ENCODE results near the gene MCAM.

The MCAM gene

DNA sequence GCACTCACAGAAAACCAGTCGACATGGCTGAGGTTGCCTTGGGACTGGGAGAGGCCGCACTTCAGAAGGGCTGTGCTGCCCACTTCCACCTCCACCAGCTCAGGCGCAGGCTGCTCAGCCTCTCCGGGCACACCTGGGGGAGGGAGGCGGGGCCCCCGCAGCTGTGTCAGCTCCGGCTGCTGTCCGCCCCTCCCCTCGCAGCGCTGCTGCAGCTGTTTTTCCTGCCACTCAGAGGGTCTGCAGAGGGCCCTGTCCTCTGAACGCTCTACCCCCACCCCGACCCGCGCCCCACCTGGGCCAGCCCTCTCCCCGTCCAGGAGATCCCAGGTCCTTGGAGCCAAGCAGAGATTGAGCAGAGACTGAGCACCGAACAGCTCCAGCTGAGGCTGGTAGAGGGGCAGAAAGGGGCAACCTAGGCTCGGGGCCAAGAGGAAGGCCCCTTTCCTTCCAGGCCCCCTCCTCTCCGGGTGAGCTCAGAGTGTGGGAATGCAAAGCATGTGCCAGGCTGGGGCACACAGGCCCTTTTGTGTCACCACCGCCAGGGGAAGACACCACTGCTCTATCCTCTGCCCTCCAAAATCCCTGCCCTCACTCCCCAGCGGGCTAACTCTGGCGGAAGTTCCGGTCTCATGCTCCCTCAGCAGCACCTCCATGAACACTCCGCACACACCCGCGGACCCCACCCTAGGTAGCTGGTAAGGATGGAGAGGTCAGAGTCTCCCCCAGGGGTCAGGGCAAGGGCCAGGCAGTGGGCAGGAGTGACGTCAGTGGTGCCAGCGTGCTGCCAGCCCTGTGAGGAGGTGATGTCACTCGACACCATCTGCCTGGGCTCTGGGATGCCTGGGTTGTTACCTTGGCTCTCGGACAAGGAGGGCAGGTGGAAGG lies 1.6 kb downstream of the MCAM start:
- Histone ChIP-seq H3K4me3 (ENCODE audit: low read depth in 1 of 2, low read length in 2 of 2) (peak overlapping the region in 1 of 2 experiments; percentile 65; a peak in 2 of 4 replicates), H3K27me3 (ENCODE audit: insufficient read depth, low read length, poor library complexity) (peaks cover 51% of the 10 kb centered on the region), H3K27ac (ENCODE audit: low read length) (no peak overlapping the region), H3K9ac (ENCODE audit: low read depth, low read length) (peak overlapping the region; percentile 64; the same call in 1 of the 2 replicates), H3K4me2 (ENCODE audit: insufficient read depth, low read length) (peak overlapping the region; percentile 97), H3K4me1 (ENCODE audit: insufficient read depth, low read length) (peaks cover 27% of the 10 kb centered on the region), H3K9me3 (ENCODE audit: insufficient read depth, low read length, severe bottlenecking) (no peaks in the 10 kb centered on the region), H3K79me2 (ENCODE audit: insufficient read depth, low read length) (no peaks in the 10 kb centered on the region), H4K20me1 (ENCODE audit: insufficient read depth, low read length) (peaks cover 19% of the 10 kb centered on the region), H2AFZ (ENCODE audit: low read depth, low read length) (peak overlapping the region; percentile 62), H3K36me3 (ENCODE audit: insufficient read depth, low read length) (no peaks in the 10 kb centered on the region)
- TF ChIP-seq EZH2 (IDR thresholded peaks at IDR 0.05; ENCODE audit: borderline replicate concordance, low read depth, low read length, severe bottlenecking), result no peak
- TF ChIP-seq, protein P1, sequence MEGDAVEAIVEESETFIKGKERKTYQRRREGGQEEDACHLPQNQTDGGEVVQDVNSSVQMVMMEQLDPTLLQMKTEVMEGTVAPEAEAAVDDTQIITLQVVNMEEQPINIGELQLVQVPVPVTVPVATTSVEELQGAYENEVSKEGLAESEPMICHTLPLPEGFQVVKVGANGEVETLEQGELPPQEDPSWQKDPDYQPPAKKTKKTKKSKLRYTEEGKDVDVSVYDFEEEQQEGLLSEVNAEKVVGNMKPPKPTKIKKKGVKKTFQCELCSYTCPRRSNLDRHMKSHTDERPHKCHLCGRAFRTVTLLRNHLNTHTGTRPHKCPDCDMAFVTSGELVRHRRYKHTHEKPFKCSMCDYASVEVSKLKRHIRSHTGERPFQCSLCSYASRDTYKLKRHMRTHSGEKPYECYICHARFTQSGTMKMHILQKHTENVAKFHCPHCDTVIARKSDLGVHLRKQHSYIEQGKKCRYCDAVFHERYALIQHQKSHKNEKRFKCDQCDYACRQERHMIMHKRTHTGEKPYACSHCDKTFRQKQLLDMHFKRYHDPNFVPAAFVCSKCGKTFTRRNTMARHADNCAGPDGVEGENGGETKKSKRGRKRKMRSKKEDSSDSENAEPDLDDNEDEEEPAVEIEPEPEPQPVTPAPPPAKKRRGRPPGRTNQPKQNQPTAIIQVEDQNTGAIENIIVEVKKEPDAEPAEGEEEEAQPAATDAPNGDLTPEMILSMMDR (IDR thresholded peaks at IDR 0.05; ENCODE audit: borderline replicate concordance, extremely low read depth, low read length, poor library complexity, severe bottlenecking), result no peak
- ATAC-seq (ENCODE audit: insufficient read depth, low read depth) (peak; percentile 77), DNase-seq (peak; percentile 78)

- Histone ChIP-seq H3K36me3 (ENCODE audit: insufficient read depth, low read length) (no peaks in the 10 kb centered on the region), H3K4me3 (ENCODE audit: low read depth in 1 of 2, low read length in 2 of 2) (no peak overlapping the region), H3K27me3 (ENCODE audit: insufficient read depth, low read length, poor library complexity) (peaks cover 50% of the 10 kb centered on the region), H4K20me1 (ENCODE audit: insufficient read depth, low read length) (peaks cover 19% of the 10 kb centered on the region), H3K9me3 (ENCODE audit: insufficient read depth, low read length, severe bottlenecking) (no peaks in the 10 kb centered on the region), H3K79me2 (ENCODE audit: insufficient read depth, low read length) (no peaks in the 10 kb centered on the region), H2AFZ (ENCODE audit: low read depth, low read length) (no peak overlapping the region), H3K9ac (ENCODE audit: low read depth, low read length) (no peak overlapping the region), H3K27ac (ENCODE audit: low read length) (no peak overlapping the region), H3K4me1 (ENCODE audit: insufficient read depth, low read length) (peaks cover 27% of the 10 kb centered on the region), H3K4me2 (ENCODE audit: insufficient read depth, low read length) (peak overlapping the region; percentile 97; the same call in 1 of the 2 replicates)
- no peak for TF ChIP-seq EZH2 (IDR thresholded peaks at IDR 0.05; ENCODE audit: borderline replicate concordance, low read depth, low read length, severe bottlenecking)
- TF ChIP-seq, protein P1 (IDR thresholded peaks at IDR 0.05; ENCODE audit: borderline replicate concordance, extremely low read depth, low read length, poor library complexity, severe bottlenecking), result no peak
- no peak for ATAC-seq (ENCODE audit: insufficient read depth, low read depth)
- no peak for DNase-seq
These were observed 2.2 kb downstream of the MCAM start for GRCh38 chr11:119314726-119315125.

- H3K27me3 ChIP-seq (ENCODE audit: insufficient read depth, low read length, poor library complexity), result peaks cover 11% of the 10 kb centered on the region
- H2AFZ ChIP-seq (ENCODE audit: low read depth, low read length), result no peak overlapping the region
- no peaks in the 10 kb centered on the region for H3K79me2 ChIP-seq (ENCODE audit: insufficient read depth, low read length)
- H3K27ac ChIP-seq (ENCODE audit: low read length), result no peak overlapping the region
- no peak overlapping the region for H3K4me2 ChIP-seq (ENCODE audit: insufficient read depth, low read length)
- no peaks in the 10 kb centered on the region for H3K9me3 ChIP-seq (ENCODE audit: insufficient read depth, low read length, severe bottlenecking)
- TF ChIP-seq, protein P1 (IDR thresholded peaks at IDR 0.05; ENCODE audit: borderline replicate concordance, extremely low read depth, low read length, poor library complexity, severe bottlenecking), result no peak
- TF ChIP-seq EZH2 (IDR thresholded peaks at IDR 0.05; ENCODE audit: borderline replicate concordance, low read depth, low read length, severe bottlenecking), result no peak
- H4K20me1 ChIP-seq (ENCODE audit: insufficient read depth, low read length), result peaks cover 3% of the 10 kb centered on the region
- H3K9ac ChIP-seq (ENCODE audit: low read depth, low read length), result no peak overlapping the region
- H3K4me1 ChIP-seq (ENCODE audit: insufficient read depth, low read length), result peaks cover 10% of the 10 kb centered on the region
- no peak for ATAC-seq (ENCODE audit: insufficient read depth, low read depth)
- H3K4me3 ChIP-seq (ENCODE audit: low read depth in 1 of 2, low read length in 2 of 2), result no peak overlapping the region
- peaks cover 8% of the 10 kb centered on the region for H3K36me3 ChIP-seq (ENCODE audit: insufficient read depth, low read length)
- no peak for DNase-seq
These were observed 6.3 kb downstream of the MCAM start for GRCh38 chr11:119310682-119311052.
